ENCODE data around the gene SLC7A6OS.

DNA sequence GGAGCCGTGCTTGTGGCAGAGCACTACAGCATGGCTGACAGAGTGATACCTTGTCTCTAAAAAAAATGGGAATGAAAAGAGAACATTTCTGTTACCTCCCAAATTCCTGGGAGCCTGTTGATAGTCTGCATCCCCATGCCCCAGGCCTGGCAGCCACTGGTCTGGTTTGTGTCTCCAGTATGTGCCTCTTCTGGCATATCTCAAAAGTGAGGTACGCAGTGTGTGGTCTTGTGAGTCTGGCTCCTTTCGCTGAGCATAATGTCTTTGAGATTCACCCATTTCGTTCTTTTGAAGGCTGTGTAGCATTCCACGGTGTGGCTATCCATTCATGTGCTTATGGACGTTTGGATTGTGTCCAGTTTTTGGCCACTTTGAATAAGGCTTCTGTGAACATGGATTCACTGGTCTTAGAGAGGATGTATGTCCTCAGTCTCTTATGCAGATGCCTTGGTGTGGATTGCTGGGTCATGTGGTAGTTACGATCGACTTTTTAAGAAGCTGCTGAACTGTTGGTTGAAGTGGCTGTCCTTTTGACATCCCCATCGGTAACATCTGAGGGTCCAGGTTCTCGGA lies 39.2 kb upstream of the SLC7A6OS start:
- TF ChIP-seq CTCF (IDR thresholded peaks at IDR 0.05): no peak
- no peak for TF ChIP-seq POLR2A (IDR thresholded peaks at IDR 0.05)
- no peak for TF ChIP-seq POLR2AphosphoS5 (IDR thresholded peaks at IDR 0.05)
- no peak for TF ChIP-seq EP300 (IDR thresholded peaks at IDR 0.05)

Data from suprapubic skin (tissue), 4 donors.